ENCODE results near the gene MYOZ3.

The MYOZ3 gene

GRCh38 chr5:150660108-150660831, 781 bp upstream of the MYOZ3 start:
- DNase-seq: no peak

- no peak for DNase-seq
These were observed 958 bp downstream of the MYOZ3 start for GRCh38 chr5:150661821-150662596.

DNA sequence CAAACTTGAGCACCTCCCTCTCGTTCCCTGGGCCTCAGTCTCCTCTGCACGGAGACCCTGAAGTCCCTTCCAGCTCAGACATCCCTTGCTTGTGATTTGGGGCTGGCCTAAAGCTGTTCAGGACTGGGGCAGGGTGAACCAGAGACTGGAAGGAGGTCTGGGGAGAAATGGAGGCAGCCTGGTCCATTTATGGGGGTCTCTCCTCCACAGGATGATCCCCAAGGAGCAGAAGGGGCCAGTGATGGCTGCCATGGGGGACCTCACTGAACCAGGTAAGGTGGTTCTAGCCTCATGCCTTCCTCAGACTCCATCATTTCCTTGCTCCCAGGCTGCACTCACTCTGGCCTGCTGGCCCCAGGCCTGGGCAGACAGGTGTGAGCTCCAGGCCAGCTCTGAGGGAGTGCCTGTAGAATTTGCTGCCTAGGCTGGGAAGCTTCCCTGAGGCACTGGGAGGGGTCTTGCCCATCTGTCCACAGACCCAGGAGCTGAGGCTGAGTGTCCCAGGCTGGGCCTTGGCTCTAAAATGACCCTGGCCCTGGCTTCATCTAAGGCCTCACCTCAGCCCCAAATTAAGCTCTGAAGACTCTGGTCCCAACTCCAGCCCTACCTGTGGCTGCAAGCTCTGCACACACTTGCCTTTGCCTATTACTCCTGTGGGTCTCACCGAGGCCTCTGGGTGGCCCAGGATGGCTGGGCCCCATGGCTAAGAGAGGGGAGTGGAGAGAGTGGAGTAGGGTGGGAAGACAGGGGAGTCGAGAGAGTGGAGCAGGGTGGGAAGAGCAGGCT, 1.9 kb downstream of the MYOZ3 start:
- no peak for DNase-seq

DNA sequence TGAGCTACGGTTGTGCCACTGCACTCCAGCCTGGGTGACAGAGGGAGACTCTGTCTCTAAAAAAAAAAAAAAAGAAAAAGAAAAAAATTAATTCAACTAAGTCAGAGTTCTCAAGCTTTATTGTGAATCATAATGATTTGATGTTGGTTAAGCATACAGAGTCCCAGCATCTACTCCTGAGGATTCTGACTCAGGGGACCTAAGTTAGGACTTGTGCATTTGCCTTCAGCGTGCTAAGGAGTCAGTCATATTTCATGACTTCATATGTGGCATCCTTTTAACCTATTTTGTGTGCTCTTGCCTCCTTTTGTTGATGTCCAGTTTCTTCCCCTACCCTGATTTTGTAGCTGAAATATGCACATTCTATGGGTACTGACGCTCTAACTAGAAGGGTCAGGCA, 2.9 kb downstream of the MYOZ3 start:
- no peak for DNase-seq

GRCh38 chr5:150665044-150665443, 4.0 kb downstream of the MYOZ3 start:
- no peak for DNase-seq

GRCh38 chr5:150670275-150670947, 9.4 kb downstream of the MYOZ3 start:
- DNase-seq: no peak

GRCh38 chr5:150670948-150671310, 9.9 kb downstream of the MYOZ3 start:
- DNase-seq: no peak

GRCh38 chr5:150671509-150672236, 10.6 kb downstream of the MYOZ3 start:
- no peak for DNase-seq

DNA sequence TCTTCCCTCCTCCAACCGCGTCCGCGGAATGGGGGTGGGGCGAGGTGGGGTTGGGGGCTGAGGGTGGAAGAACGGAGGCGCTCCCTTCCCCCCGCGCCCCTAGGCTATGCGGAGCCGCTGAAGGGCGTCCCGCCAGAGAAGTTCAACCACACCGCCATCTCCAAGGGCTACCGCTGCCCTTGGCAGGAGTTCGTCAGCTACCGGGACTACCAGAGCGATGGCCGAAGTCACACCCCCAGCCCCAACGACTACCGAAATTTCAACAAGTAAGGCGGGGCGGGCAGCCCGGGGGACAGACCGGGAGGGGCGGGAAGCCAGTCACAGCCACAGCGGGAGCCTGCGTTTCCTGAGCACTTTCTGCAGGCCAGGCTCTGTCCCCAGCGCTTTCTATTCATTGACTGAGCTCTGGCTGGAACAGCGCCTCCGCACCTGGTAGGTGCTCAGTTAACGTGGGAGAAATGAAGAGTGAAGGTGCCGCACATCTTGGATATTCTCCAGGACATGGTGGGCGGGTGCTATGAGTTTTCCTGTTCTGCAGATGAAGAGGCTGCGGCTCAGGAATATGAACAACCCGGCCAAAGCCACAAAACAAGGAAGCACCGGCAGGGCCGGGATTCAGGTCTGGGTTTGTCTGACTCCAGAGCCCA, 11.3 kb downstream of the MYOZ3 start:
- no peak for DNase-seq

- no peak for DNase-seq
These were observed 11.8 kb downstream of the MYOZ3 start for GRCh38 chr5:150672884-150673275.

- DNase-seq: no peak
These were observed 13.3 kb downstream of the MYOZ3 start for GRCh38 chr5:150674341-150674821.

GRCh38 chr5:150675069-150675468, 14.0 kb downstream of the MYOZ3 start:
- DNase-seq: no peak

- no peak for DNase-seq
These were observed 15.5 kb downstream of the MYOZ3 start for GRCh38 chr5:150676578-150676977.

- no peak for DNase-seq
These were observed 28.1 kb downstream of the MYOZ3 start for GRCh38 chr5:150689120-150689519.

- DNase-seq: no peak
These were observed 29.7 kb downstream of the MYOZ3 start for GRCh38 chr5:150690760-150691159.

GRCh38 chr5:150692276-150692675, 31.2 kb downstream of the MYOZ3 start:
- no peak for DNase-seq

- no peak for DNase-seq
These were observed 33.6 kb downstream of the MYOZ3 start for GRCh38 chr5:150694612-150695011.

- peak in 1 of 2 experiments; percentile 57 for DNase-seq
These were observed 39.2 kb downstream of the MYOZ3 start for GRCh38 chr5:150700246-150700593.

- DNase-seq: peak; percentile 91 to 94
These were observed 39.7 kb downstream of the MYOZ3 start, which contains the start of gene RBM22 for GRCh38 chr5:150700594-150701377. Gene RBM22 (minus strand): TSS chr5:150701062. CDS start chr5:150700985, 77 bp downstream.

DNA sequence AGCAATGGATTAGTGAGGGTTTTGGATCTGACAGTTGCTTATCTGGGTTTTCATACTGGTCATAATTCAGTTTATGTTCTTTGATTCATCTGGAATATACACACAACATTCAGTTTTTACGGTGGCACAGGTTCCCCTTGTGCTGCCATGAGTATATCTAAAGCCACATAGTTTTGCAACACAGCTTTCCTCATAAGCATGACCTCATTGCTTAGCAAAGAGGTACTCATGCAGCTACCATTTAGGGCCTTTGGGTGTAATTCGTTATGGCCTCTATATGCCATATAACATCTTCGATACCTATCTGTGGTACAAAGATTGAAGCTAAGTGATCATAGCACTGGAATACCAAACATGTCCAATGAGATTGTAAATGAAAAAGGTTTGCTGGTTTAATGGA, 42.7 kb downstream of the MYOZ3 start:
- DNase-seq: no peak

Data from SW 1271 (cell line).